Epithelial cell of esophagus (primary cell): ENCODE results near the gene TNP2.

Source experiments
- DNase-seq: peaks from one replicate; pipeline ENCODE4 v3.0.0; 2010; ENCODE audit warnings: low read depth
- H3K4me3 ChIP-seq: 2 replicates; pipeline ENCODE4 v1.5.1; 2011; ENCODE audit warnings: mild to moderate bottlenecking, low read length, control low read depth
- TF ChIP-seq, protein P1 (sequence below): IDR thresholded peaks from 2 replicates; pipeline ENCODE4 v1.5.1; 2011; ENCODE audit warnings: low read depth, mild to moderate bottlenecking, low read length, control low read depth, inconsistent platforms; ENCODE audit not compliant: insufficient read depth; ENCODE audit errors: missing control alignments

TNP2 gene

DNA sequence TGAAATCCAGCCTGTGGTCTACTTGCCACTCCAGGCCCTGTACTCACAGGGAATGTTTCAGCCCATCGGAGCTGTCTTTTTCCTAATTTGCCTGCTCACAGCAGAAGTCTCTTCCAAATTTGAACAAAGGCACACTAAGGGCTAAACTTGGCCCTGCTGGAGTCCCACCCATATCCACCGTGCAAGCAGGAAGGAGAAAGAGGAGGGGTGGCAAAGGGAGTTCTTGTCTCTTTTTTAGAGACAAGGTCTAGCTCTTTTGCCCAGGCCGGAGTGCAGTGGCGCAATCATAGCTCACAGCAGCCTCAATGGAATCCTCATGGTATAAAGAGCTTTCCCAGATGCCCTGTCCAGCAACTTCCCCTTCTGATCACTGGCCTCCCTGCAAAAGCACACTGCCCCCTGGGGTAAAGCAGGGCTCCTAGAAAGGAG lies 14.7 kb upstream of the TNP2 start:
- TF ChIP-seq, protein P1, sequence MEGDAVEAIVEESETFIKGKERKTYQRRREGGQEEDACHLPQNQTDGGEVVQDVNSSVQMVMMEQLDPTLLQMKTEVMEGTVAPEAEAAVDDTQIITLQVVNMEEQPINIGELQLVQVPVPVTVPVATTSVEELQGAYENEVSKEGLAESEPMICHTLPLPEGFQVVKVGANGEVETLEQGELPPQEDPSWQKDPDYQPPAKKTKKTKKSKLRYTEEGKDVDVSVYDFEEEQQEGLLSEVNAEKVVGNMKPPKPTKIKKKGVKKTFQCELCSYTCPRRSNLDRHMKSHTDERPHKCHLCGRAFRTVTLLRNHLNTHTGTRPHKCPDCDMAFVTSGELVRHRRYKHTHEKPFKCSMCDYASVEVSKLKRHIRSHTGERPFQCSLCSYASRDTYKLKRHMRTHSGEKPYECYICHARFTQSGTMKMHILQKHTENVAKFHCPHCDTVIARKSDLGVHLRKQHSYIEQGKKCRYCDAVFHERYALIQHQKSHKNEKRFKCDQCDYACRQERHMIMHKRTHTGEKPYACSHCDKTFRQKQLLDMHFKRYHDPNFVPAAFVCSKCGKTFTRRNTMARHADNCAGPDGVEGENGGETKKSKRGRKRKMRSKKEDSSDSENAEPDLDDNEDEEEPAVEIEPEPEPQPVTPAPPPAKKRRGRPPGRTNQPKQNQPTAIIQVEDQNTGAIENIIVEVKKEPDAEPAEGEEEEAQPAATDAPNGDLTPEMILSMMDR = no peak
- no peak overlapping the region for H3K4me3 ChIP-seq
- DNase-seq = no peak

DNA sequence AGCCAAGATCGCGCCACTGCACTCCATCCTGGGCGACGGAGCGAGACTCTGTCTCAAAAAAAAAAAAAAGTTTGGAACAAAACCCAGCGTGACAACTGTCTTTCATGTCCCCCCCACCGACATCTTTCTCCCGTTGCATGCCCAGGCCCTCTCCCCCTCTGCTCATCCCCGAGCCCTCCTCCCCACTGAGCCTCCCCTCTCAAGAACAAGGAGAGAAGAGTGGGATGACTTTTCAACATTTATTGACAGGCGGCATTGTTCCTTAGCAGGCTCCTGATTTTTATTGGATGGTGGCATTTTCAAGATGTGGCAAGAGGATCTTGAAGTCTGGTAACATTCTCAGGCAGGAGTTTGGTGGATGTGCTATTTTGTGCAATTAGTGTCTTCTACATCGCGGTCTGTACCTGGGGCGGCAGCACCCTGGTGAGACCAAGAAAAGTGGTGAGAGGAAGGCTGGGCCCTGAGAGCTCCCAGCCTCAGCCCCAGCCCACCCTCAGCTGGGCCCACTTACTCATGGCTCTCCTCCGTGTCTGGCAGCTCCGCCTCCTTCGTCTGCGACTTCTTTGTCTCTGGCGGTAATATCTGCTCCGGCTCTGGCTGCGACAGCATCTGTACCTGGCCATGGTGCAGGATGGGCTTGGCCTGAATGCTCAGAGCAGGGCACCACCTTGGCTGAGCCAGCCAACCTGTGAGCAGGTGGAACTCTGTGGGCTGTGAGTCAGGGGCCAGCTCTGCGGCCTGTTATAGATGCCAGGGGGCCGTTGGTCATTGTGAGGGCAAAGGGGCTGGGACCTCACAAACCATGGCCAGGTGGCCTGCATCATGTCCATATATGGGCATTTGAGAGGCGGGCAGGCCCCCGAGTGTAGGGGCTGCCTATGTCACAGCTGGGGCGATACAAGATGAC lies 11.7 kb upstream of the TNP2 start, which contains the start of gene PRM1:
PRM1 (minus strand) TSS at position 715 of the 907 bp plus-strand sequence; CDS start at position 623, 92 bp downstream.
- no peak for DNase-seq
- TF ChIP-seq, protein P1 = no peak
- no peak within 1 kb of the TSS for H3K4me3 ChIP-seq

DNA sequence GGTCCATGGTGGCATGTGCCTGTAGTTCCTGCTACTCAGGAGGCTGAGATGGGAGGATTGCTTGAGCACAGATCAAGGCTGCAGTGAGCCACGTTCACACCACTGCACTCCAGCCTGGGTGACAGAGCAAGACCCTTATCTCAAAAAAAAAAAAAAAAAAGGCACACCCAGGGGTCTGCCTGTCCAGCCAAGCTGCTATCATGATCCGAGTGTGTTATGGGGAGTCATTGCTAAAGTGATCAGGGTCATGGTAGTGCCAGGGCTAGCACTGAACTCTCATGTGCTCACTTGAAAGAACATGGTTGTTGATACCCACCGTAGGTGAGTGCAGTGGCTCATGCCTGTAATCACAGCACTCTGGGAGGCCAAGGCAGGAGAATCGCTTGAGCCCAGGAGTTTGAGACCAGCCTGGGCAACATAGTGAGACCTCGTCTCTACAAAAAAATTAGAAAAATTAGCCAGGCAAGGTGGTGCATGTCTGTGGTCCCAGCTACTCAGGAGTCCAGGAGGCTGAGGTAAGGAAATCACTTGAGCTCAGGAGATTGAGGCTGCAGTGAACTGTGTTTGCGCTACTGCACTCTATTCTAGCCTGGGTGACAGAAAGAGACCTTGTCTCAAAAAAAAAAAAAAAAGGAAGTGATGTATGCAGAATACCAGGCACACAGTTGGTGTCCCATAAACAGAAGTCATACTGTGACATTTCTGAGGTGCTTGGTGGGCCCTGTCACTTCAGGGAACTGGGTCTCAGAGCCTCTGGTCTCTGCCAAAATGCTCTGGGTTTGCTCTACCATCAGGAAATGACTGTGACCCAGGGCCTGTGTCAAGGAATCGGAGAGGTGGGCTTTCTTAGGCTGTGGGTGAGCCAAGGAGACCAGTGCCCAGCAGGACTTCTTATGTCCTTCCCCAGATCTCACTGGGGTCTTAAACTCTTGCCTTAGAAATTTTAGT lies 9.8 kb upstream of the TNP2 start:
- TF ChIP-seq, protein P1 = no peak
- H3K4me3 ChIP-seq = no peak overlapping the region
- no peak for DNase-seq

DNA sequence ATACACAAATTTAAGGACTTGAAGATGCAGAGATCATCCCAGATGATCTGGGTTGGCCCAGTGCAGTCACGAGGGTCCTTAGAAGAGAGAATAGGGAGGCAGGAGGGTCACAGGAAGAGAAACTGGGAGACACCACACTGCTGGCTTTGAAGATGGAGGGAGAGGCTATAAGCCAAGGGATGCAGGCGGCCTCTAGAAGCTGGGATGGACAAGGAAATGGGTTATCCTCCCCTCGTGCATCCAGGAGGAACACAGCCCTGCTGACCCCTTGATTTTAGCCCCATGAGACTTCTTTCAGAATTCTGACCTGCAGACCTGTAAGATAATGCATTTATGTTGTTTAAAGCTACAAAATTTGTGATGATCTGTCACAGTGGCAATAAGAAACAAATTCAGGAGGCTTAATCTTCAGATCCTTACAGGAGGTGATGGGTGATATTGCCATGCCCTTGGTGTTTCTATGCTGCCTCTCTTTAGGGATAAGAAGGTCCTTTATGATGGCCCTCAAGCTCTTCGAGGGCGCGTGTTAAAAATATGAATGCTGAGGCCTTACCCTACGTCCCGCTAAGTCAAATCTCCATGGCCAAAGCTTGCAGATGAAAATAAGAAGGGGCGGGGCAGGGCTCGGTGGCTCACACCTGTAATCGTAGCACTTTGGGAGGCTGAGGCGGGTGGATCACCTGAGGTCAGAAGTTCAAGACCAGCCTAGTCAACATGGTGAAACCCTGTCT lies 8.6 kb upstream of the TNP2 start:
- TF ChIP-seq, protein P1 = no peak
- DNase-seq = no peak

GRCh38 chr16:11276896-11277593 lies 7.9 kb upstream of the TNP2 start:
- peak; percentile 43 for DNase-seq
- TF ChIP-seq, protein P1 = no peak
- no peak overlapping the region for H3K4me3 ChIP-seq

More for the DNA sequence above, 8.6 kb upstream of the TNP2 start:
- no peak overlapping the region for H3K4me3 ChIP-seq
